NCI-H460 (cell line): Measurements from ENCODE around the gene CCT5. TPM values are rescaled to one million over a fixed set of nuclear protein-coding genes. Genes with fewer than 3 reads are reported as not detected.
"Not testable (repeated sequence)": the region's sequence is repeated elsewhere in the genome, so short reads cannot be mapped to it uniquely, and the experiment has no call there.

Source experiments
- DNase-seq: peaks from one replicate; pipeline ENCODE4 v3.0.0-alpha.2; 2016; ENCODE audit warnings: low read depth; ENCODE audit errors: extremely low read depth
- total RNA-seq: library from RNA; depleted of rRNA; stranded (reverse); fragments of >200 nt; shearing (Covaris generic); gene quantifications from 2 replicates; pipeline ENCODE4 v1.2.3, GENCODE V29; 2014

Gene CCT5
- total RNA-seq, 1 experiment from 2014 or later: 680 TPM

- no peak for DNase-seq
Observed at GRCh38 chr5:10275460-10275859, 25.4 kb downstream of the CCT5 start.

- DNase-seq: no peak
Observed at GRCh38 chr5:10275991-10276390, 25.9 kb downstream of the CCT5 start.

GRCh38 chr5:10276691-10277090 is 26.6 kb downstream of the CCT5 start:
- DNase-seq: no peak

GRCh38 chr5:10277773-10278630 is 27.9 kb downstream of the CCT5 start:
- no peak for DNase-seq

GRCh38 chr5:10278658-10279279 is 28.7 kb downstream of the CCT5 start:
- DNase-seq: no peak

- no peak for DNase-seq
Observed at GRCh38 chr5:10279328-10279727, 29.2 kb downstream of the CCT5 start.

- no peak for DNase-seq
Observed at GRCh38 chr5:10279925-10280720, 30.0 kb downstream of the CCT5 start.

- DNase-seq: peak; percentile 73
Observed at GRCh38 chr5:10283927-10284635, 34.0 kb downstream of the CCT5 start.

GRCh38 chr5:10285362-10285761 is 35.3 kb downstream of the CCT5 start:
- not testable (repeated sequence) for DNase-seq

- no peak for DNase-seq
Observed at GRCh38 chr5:10286162-10286861, 36.2 kb downstream of the CCT5 start.

GRCh38 chr5:10286862-10287227 is 36.8 kb downstream of the CCT5 start:
- DNase-seq: no peak

GRCh38 chr5:10288592-10289219 is 38.6 kb downstream of the CCT5 start:
- no peak for DNase-seq

- DNase-seq: no peak
Observed at GRCh38 chr5:10289353-10289752, 39.3 kb downstream of the CCT5 start.

- DNase-seq: no peak
Observed at GRCh38 chr5:10289991-10290390, 39.9 kb downstream of the CCT5 start.

- DNase-seq: no peak
Observed at GRCh38 chr5:10290438-10290837, 40.4 kb downstream of the CCT5 start.

GRCh38 chr5:10291692-10292339 is 41.7 kb downstream of the CCT5 start:
- DNase-seq: no peak

GRCh38 chr5:10293907-10294662 is 44.0 kb downstream of the CCT5 start:
- no peak for DNase-seq

GRCh38 chr5:10295619-10296326 is 45.7 kb downstream of the CCT5 start:
- DNase-seq: no peak
